Smooth muscle cell (in vitro differentiated cells): Measurements from ENCODE around the gene YBX1. TPM values are rescaled to one million over a fixed set of nuclear protein-coding genes. Genes with fewer than 3 reads are reported as not detected.
A peak's percentile ranks its signal among the peaks of the same experiment; 100 is the strongest.

Source experiments
- DNase-seq: peaks from one replicate; lab custom pipeline; 2025; ENCODE audit not compliant: unreplicated experiment; lab: John Stamatoyannopoulos, UW
- H2AFZ ChIP-seq: fragments of 200-600 bp; sonication (generic); 2 replicates; pipeline ENCODE4 v1.6.0; 2016; ENCODE audit warnings: antibody characterized with exemption, low read depth, mild to moderate bottlenecking
- H3F3A ChIP-seq: fragments of 200-600 bp; sonication (generic); 2 replicates; pipeline ENCODE4 v1.6.0; 2017; ENCODE audit warnings: antibody characterized with exemption, low read depth
- H3K27ac ChIP-seq: fragments of 200-600 bp; sonication (generic); 2 replicates; pipeline ENCODE4 v1.5.1; 2016; ENCODE audit warnings: low read depth, mild to moderate bottlenecking
- H3K27me3 ChIP-seq: fragments of 200-600 bp; sonication (generic); 2 replicates; pipeline ENCODE4 v1.6.1; 2016; ENCODE audit warnings: low read depth, mild to moderate bottlenecking
- H3K36me3 ChIP-seq: fragments of 200-600 bp; sonication (generic); 2 replicates; pipeline ENCODE4 v1.5.1; 2016; ENCODE audit warnings: low read depth
- H3K4me1 ChIP-seq: fragments of 200-600 bp; sonication (generic); 2 replicates; pipeline ENCODE4 v1.5.1; 2016; ENCODE audit warnings: low read depth
- H3K4me2 ChIP-seq: fragments of 200-600 bp; sonication (generic); 2 replicates; pipeline ENCODE4 v1.6.0; 2016; ENCODE audit warnings: mild to moderate bottlenecking
- H3K4me3 ChIP-seq: fragments of 200-600 bp; sonication (generic); 2 replicates; pipeline ENCODE4 v1.5.1; 2016; ENCODE audit warnings: mild to moderate bottlenecking
- H3K79me2 ChIP-seq: fragments of 200-600 bp; sonication (generic); 2 replicates; pipeline ENCODE4 v1.6.0; 2016; ENCODE audit warnings: low read depth, mild to moderate bottlenecking
- H3K9ac ChIP-seq: fragments of 200-600 bp; sonication (generic); 2 replicates; pipeline ENCODE4 v1.6.0; 2016; ENCODE audit warnings: low read depth
- H3K9me3 ChIP-seq: fragments of 200-600 bp; sonication (generic); replicated peaks from 2 replicates; pipeline ENCODE4 v1.5.1; 2016; ENCODE audit warnings: low read depth
- H4K20me1 ChIP-seq: fragments of 200-600 bp; sonication (generic); 2 replicates; pipeline ENCODE4 v1.6.0; 2016; ENCODE audit warnings: low read depth
- WGBS: methylation state at CpG from one replicate; pipeline ENCODE4 v1.1.7; 2016; ENCODE audit warnings: low lambda C conversion rate; 5-methylcytosine and 5-hydroxymethylcytosine counted together
- polyA plus RNA-seq: library from polyadenylated mRNA; unstranded; fragments of >200 nt; fragmentation: Nextera tagmentation; extraction: Ambion mirVana; gene quantifications from 2 replicates; pipeline ENCODE4 v1.2.1, GENCODE V29; 2016
- total RNA-seq: library from RNA; depleted of rRNA; stranded (reverse); fragments of >200 nt; gene quantifications from 2 replicates; pipeline ENCODE4 v1.2.3, GENCODE V29; 2014
- TF ChIP-seq, protein P1 (sequence below): fragments of 200-600 bp; sonication (generic); IDR thresholded peaks from 2 replicates; pipeline ENCODE4 v1.5.1; 2017; ENCODE audit warnings: borderline replicate concordance, mild to moderate bottlenecking, antibody characterized with exemption; ENCODE audit not compliant: insufficient read depth, poor library complexity, severe bottlenecking

YBX1 gene
- total and polyA plus RNA-seq, 2 experiments from 2014 or later = 284 to 587 TPM

DNA sequence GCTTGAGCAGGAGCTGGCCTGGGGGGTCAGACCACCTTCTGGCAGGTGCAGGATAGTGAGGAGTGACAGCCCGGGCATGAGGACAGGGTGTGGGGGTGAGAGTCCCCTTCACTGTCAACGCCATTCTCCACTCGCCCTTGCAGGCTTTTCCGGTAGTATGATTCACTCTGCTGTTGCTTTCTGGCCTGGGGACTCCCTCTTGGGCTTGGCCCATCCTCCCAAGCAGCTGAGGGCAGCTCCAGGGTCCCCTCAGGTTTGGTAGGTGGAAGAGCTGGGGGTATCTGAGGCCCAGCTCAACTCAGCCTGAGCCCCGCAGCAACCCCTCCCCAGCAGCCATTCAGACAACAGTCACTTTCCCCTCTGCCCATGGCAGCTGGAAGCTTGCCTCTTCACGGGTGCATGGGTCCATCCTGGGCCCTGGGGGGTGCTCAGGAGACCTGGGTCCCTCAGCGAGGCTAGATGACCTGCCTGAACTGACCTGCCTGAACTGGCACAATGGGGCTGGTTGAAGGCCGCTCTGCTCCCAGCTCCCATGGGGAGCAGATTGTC lies 56.5 kb downstream of the YBX1 start:
- Histone ChIP-seq H3K4me2 (no peak overlapping the region), H3K9me3 (no peaks in the 10 kb centered on the region), H3K27me3 (no peaks in the 10 kb centered on the region), H2AFZ (no peak overlapping the region), H3K4me3 (no peak overlapping the region), H3K36me3 (no peaks in the 10 kb centered on the region), H3K27ac (no peak overlapping the region), H4K20me1 (no peaks in the 10 kb centered on the region), H3F3A (peaks cover 15% of the 10 kb centered on the region), H3K9ac (no peak overlapping the region), H3K79me2 (no peaks in the 10 kb centered on the region), H3K4me1 (peaks cover 16% of the 10 kb centered on the region)
- TF ChIP-seq, protein P1, sequence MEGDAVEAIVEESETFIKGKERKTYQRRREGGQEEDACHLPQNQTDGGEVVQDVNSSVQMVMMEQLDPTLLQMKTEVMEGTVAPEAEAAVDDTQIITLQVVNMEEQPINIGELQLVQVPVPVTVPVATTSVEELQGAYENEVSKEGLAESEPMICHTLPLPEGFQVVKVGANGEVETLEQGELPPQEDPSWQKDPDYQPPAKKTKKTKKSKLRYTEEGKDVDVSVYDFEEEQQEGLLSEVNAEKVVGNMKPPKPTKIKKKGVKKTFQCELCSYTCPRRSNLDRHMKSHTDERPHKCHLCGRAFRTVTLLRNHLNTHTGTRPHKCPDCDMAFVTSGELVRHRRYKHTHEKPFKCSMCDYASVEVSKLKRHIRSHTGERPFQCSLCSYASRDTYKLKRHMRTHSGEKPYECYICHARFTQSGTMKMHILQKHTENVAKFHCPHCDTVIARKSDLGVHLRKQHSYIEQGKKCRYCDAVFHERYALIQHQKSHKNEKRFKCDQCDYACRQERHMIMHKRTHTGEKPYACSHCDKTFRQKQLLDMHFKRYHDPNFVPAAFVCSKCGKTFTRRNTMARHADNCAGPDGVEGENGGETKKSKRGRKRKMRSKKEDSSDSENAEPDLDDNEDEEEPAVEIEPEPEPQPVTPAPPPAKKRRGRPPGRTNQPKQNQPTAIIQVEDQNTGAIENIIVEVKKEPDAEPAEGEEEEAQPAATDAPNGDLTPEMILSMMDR = no peak
- no peak for DNase-seq
- WGBS = 81% methylated on average over 8 of the region's 8 CpGs

DNA sequence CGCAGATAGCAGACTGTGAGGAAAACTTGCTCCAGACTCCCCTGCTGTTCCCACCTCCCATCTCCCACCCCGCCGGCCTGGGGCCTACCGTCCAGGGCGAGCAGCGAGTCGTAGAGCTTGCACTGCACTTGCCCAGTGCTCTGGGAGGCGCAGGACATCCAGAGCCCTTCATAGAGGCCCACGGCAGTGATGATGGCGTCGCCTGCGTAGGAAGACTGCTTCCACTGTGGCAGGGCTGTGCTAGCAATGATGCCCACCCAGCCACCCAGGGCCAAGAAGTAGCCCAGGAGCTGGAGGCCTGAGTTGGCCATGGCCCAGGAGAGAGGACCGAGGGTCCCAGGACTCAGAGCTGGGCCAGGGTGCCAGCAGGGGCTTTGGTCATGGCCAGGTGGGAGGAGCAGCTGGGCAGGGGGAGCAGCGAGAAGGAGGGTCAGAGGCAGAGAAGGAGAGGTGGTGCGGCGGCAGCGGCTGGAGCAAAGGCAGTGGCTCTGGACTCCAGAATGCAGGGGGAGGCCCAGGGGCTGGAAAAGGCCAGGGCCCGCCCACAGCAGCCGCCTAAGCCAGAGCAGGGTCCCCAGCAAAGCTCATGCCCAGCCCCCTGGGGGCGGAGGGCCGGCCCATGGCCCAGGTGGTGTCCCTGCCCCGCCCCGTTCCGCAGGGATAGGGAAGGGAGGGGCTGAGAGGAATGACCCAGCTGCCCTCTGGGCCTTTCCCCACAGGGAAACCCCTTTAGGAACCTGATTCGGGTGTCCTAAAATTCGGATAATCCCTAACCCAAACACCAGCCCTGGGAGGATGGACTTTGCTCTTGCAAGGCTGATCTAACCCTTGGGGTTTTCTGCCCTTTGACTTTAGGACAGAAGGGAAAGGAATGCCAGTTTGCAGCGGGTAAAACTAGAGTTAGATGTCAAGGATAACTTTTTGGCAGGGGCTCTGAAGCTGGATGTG lies 57.8 kb downstream of the YBX1 start, which contains the start of gene CLDN19:
Gene CLDN19 (minus strand): TSS at position 484 of the 948 bp plus-strand sequence. CDS start 173 bp downstream, at position 311.
- Histone ChIP-seq H3F3A (peaks cover 20% of the 10 kb centered on the region), H3K27ac (no peak within 1 kb of the TSS), H3K4me2 (peak within 1 kb of the TSS; percentile 80), H3K27me3 (no peaks in the 10 kb centered on the region), H3K9me3 (no peaks in the 10 kb centered on the region), H3K4me3 (no peak within 1 kb of the TSS), H3K9ac (no peak within 1 kb of the TSS), H2AFZ (peak within 1 kb of the TSS; percentile 59), H3K79me2 (no peaks in the 10 kb centered on the region), H4K20me1 (no peaks in the 10 kb centered on the region), H3K36me3 (no peaks in the 10 kb centered on the region), H3K4me1 (peaks cover 16% of the 10 kb centered on the region)
- DNase-seq = no peak
- TF ChIP-seq, protein P1 = no peak
- 44% methylated on average over 27 of the region's 27 CpGs for WGBS

DNA sequence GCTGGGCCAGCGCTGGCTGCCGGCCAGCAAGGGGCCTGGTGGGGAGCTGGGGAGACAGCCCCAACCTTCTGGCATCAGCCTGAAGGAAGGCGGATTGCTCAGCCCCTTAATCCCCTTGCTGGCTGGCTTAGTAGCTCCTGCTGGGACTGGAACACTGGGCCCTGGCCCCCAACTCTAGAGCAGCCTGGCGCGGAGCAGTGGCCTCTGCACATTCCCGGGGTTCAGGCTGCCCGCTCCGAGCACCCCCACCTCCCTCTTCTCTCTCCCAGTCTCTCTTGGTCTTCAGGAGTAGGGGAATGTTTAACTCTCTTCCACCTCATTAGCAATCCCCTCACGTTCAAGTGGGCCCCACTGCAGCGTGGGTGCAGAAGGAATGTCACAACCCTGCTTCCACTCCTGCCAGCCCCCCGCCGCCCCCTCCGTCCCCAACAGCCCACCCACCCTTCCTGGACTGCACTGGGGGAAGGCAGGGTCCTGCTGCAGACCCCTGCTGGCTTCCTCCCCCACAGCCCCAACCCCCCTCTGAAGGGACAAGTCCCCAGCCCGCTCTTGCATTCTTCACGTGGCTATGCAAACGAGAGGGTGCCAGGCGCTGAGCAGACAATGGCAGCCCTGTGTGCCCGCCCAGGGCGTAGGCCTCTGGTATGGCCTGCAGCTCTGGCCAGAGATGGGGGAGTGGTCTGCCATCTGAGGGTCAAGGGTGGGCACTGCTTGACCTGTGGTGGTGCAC lies 58.8 kb downstream of the YBX1 start:
- no peak overlapping the region for H2AFZ ChIP-seq
- DNase-seq = no peak
- H3K79me2 ChIP-seq = no peaks in the 10 kb centered on the region
- no peaks in the 10 kb centered on the region for H3K9me3 ChIP-seq
- H3K4me2 ChIP-seq = peak overlapping the region; percentile 80
- H3K9ac ChIP-seq = no peak overlapping the region
- peaks cover 25% of the 10 kb centered on the region for H3F3A ChIP-seq
- TF ChIP-seq, protein P1 = no peak
- H3K4me1 ChIP-seq = peaks cover 16% of the 10 kb centered on the region
- peaks cover 6% of the 10 kb centered on the region for H4K20me1 ChIP-seq
- H3K36me3 ChIP-seq = no peaks in the 10 kb centered on the region
- no peaks in the 10 kb centered on the region for H3K27me3 ChIP-seq
- 73% methylated on average over 14 of the region's 19 CpGs for WGBS
- H3K4me3 ChIP-seq = no peak overlapping the region
- no peak overlapping the region for H3K27ac ChIP-seq
